ENCODE measurements around the gene ATP7A. TPM values are rescaled to one million over a fixed set of nuclear protein-coding genes. Genes with fewer than 3 reads are reported as not detected.

ATP7A gene
- polyA plus RNA-seq, 1 of the 3 experiments (the other 2 are of a cell fraction) = 1.7 TPM

- Histone ChIP-seq H3K79me2 (ENCODE audit: insufficient read depth) (0 out of 2 replicates have a peak, but pooled peaks cover 6% of the 10 kb centered on the region), H3K4me1 (ENCODE audit: control insufficient read depth in 1 of 2, insufficient read depth in 2 of 2, low read depth in 1 of 2, low read length in 1 of 2) (no peaks in the 10 kb centered on the region), H3K9ac (no peak overlapping the region), H3K36me3 (replicated peaks in 1 of 2; ENCODE audit: control insufficient read depth in 1 of 2, insufficient read depth in 2 of 2, low read length in 1 of 2) (no peaks in the 10 kb centered on the region), H3F3A (replicated peaks; ENCODE audit: insufficient read depth) (no peaks in the 10 kb centered on the region), H3K4me2 (no peak overlapping the region), H3K9me3 (no peaks in the 10 kb centered on the region), H3K27ac (ENCODE audit: low read depth in 2 of 2, low read length in 1 of 2) (no peak overlapping the region), H3K27me3 (ENCODE audit: insufficient read depth) (no peaks in the 10 kb centered on the region; the same call in 1 of the 2 replicates), H4K20me1 (ENCODE audit: insufficient read depth) (peaks cover 3% of the 10 kb centered on the region; the same call in 1 of the 2 replicates), H3K9me2 (no peaks in the 10 kb centered on the region), H3K4me3 (ENCODE audit: low read depth in 2 of 2, low read length in 1 of 2) (no peak overlapping the region), H2AFZ (ENCODE audit: low read depth) (no peak overlapping the region)
- TF ChIP-seq MXI1 (IDR thresholded peaks at IDR 0.05; ENCODE audit: low read depth, low read length) = no peak
- no peak for TF ChIP-seq TEAD4 (IDR thresholded peaks at IDR 0.05; ENCODE audit: borderline replicate concordance, insufficient read depth)
- no peak for TF ChIP-seq ELF1 (IDR thresholded peaks at IDR 0.05)
- no peak for TF ChIP-seq GATA2 (CRISPR knock-in tag; IDR thresholded peaks at IDR 0.05)
- TF ChIP-seq POLR2AphosphoS5 (IDR thresholded peaks at IDR 0.05; ENCODE audit: low read depth, low read length) = no peak
- no peak for TF ChIP-seq REST (IDR thresholded peaks at IDR 0.05; ENCODE audit: low read depth, low read length)
- no peak for TF ChIP-seq SIN3A (IDR thresholded peaks at IDR 0.05; ENCODE audit: borderline replicate concordance, low read depth, low read length)
- no peak for TF ChIP-seq RAD21 (IDR thresholded peaks at IDR 0.05; ENCODE audit: low read length)
- no peak for TF ChIP-seq YY1 (IDR thresholded peaks at IDR 0.05; ENCODE audit: low read depth)
- TF ChIP-seq FOXM1 (IDR thresholded peaks at IDR 0.05; ENCODE audit: low read depth) = no peak
- TF ChIP-seq JUND (IDR thresholded peaks at IDR 0.05) = no peak
- no peak for TF ChIP-seq MAX (IDR thresholded peaks at IDR 0.05; ENCODE audit: low read depth)
- no peak for TF ChIP-seq USF2 (IDR thresholded peaks at IDR 0.05; ENCODE audit: borderline replicate concordance, low read depth, low read length)
- CTCF ChIA-PET = no interaction called here
- POLR2A ChIA-PET = no interaction called here
- no peak for DNase-seq
Measured at GRCh38 chrX:77922787-77923186, 12.3 kb downstream of the ATP7A start.

GRCh38 chrX:77924320-77924859, 13.9 kb downstream of the ATP7A start:
- peaks cover 3% of the 10 kb centered on the region; the same call in 1 of the 2 replicates for H4K20me1 ChIP-seq (ENCODE audit: insufficient read depth)
- no peaks in the 10 kb centered on the region; the same call in 1 of the 2 replicates for H3K27me3 ChIP-seq (ENCODE audit: insufficient read depth)
- H3K9ac ChIP-seq = no peak overlapping the region
- no peak overlapping the region for H3K27ac ChIP-seq (ENCODE audit: low read depth in 2 of 2, low read length in 1 of 2)
- no peaks in the 10 kb centered on the region for H3K9me3 ChIP-seq
- H3K4me1 ChIP-seq (ENCODE audit: control insufficient read depth in 1 of 2, insufficient read depth in 2 of 2, low read depth in 1 of 2, low read length in 1 of 2) = no peaks in the 10 kb centered on the region
- no peak overlapping the region for H3K4me3 ChIP-seq (ENCODE audit: low read depth in 2 of 2, low read length in 1 of 2)
- H3K9me2 ChIP-seq = no peaks in the 10 kb centered on the region
- DNase-seq = no peak
- CTCF ChIA-PET = interaction anchor here (1.8 kb wide), 1 partner anchor 100 kb away, joined by 5 read pairs; no protein-coding TSS in a partner anchor
- 68% methylated on average over 8 of the region's 8 CpGs for WGBS (ENCODE audit: low lambda C conversion rate)
- H3K36me3 ChIP-seq (replicated peaks in 1 of 2; ENCODE audit: control insufficient read depth in 1 of 2, insufficient read depth in 2 of 2, low read length in 1 of 2) = no peaks in the 10 kb centered on the region
- H2AFZ ChIP-seq (ENCODE audit: low read depth) = no peak overlapping the region
- H3F3A ChIP-seq (replicated peaks; ENCODE audit: insufficient read depth) = no peaks in the 10 kb centered on the region
- no peak overlapping the region for H3K4me2 ChIP-seq
- POLR2A ChIA-PET = no interaction called here
- 0 out of 2 replicates have a peak, but pooled peaks cover 6% of the 10 kb centered on the region for H3K79me2 ChIP-seq (ENCODE audit: insufficient read depth)
- TF ChIP-seq POLR2AphosphoS5 (IDR thresholded peaks at IDR 0.05; ENCODE audit: low read depth, low read length) (no peak), RXRA (IDR thresholded peaks at IDR 0.05; ENCODE audit: borderline replicate concordance, low read depth) (no peak), EZH2phosphoT487 (IDR thresholded peaks at IDR 0.05; ENCODE audit: borderline replicate concordance, low read depth) (no peak), TAF1 (IDR thresholded peaks at IDR 0.05; ENCODE audit: borderline replicate concordance, low read depth, low read length) (no peak), RAD21 (IDR thresholded peaks at IDR 0.05; ENCODE audit: low read length) (no peak), RCOR1 (IDR thresholded peaks at IDR 0.05; ENCODE audit: low read length) (no peak), CTCF (IDR thresholded peaks at IDR 0.05) (no peak), RFX5 (IDR thresholded peaks at IDR 0.05; ENCODE audit: low read length) (no peak), MAX (IDR thresholded peaks at IDR 0.05; ENCODE audit: low read depth) (no peak), USF1 (IDR thresholded peaks at IDR 0.05; ENCODE audit: borderline replicate concordance, low read depth) (no peak), FOXJ3 (CRISPR knock-in tag; IDR thresholded peaks at IDR 0.05) (no peak)
